Inferior parietal cortex (tissue), 1 donor: ENCODE results near the gene FEM1B.
A peak's percentile ranks its signal among the peaks of the same experiment; 100 is the strongest.

Experiments
- DNase-seq: peaks from one replicate; pipeline ENCODE4 v3.0.0-alpha.2; 2016; ENCODE audit errors: extremely low spot score

The FEM1B gene

DNA sequence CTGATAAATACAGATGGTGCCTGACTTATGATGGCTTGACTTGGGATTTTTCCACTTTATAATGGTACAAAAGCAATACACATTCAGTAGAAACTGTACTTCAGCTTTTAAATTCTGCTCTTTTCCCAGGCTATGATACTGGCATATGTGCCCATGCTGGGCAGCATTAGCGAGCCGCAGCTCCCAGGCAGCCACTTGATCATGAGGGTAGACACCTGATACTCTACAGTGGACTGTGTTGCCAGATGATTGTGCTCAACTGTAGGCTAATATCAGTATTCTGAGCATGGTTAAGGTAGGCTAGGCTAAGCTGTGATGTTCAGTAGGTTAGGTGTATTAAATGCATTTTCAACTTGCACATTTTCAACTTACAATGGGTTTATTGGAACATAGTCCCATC lies 17.7 kb upstream of the FEM1B start:
- no peak for DNase-seq

DNA sequence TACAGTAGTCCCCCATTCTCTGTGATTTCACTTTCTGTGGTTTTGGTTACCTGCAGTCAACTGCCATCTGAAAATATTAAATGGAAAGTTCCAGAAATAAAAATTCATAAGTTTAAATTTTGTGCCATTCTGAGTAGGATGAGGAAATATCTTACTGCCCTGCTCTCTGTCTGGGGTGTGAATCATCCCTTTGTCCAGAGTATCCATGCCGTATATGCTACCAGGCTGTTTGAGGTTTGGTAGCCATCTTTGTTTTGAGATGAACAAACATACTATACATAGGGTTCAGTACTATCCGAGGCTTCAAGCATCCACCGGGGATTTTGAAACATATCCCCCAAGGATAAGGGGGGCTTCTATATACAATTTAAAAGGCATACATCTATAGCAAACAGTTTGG lies 16.3 kb upstream of the FEM1B start:
- no peak for DNase-seq

- DNase-seq = no peak
These were observed 15.6 kb upstream of the FEM1B start for GRCh38 chr15:68261980-68262379.

DNA sequence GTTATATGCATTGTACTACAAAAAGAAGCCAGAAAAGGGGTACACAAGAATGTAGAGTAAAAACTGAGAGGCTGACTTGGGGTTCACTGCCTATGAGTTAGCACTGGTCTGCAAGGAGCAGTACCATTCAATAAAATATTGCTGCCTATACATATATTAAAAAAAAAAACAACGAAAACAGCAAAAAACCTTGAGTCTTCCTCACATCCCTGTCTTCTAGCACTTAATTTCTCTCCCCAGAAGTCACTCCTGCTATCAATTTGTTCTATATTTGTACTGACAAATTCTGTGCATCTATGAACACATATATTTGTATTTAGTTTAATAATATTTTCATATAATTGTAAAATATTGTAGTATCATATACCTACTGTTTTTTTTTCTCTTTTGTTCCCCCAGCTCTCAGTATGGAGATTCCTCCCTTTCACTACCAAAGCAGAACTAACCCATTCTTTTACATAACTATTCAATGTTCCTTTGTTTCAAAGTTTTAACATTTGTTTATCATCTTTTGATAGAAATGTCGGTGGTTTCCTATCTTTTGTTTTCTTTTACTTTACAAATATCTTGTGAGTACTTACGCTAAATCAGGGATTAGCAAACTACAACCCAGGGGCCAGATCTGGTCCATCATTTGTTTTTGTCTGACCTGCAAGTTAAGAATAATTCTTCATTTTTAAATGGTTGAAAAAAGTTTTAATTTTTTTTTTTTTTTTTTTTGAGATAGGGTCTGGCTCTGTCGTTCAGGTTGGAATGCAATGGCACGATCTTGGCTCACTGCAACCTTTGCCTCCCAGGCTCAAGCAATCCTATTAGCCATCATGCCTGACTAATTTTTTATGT lies 14.8 kb upstream of the FEM1B start:
- no peak for DNase-seq

DNA sequence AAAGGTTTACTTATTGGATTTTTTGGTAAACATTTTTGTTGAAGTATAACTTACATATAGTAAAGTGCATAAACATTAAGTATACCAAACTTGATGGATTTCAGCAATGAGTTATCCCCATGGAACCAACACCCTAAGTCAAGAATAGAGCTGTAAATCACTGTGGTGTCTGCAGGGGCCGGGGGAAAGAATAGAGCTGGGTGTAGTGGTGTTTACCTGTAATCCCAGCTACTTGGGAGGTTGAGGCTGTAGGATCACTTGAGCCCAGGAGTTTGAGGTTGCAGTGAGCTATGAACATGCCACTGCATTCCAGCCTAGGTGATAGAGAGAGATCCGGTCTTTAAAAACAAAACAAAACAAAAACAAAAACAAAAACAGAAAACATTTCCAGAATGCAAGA lies 13.3 kb upstream of the FEM1B start:
- DNase-seq = no peak

DNA sequence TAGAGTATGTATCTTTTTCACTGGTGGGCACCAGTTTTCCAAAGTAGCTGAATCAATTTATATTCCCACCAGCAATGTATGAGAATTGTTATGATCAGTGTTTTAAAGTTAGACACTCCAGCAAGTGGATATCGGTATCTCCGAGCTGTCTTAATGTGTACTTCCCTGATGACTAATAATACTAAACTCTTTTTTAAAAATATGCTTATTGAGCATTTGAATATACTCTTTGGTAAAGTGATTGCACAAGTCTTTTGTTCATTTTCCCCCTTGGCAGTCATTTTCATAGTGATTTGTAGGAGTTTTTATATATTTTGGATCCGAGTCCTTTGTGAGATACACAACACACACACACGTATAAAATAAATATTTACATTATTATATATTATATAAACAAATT lies 12.5 kb upstream of the FEM1B start:
- no peak for DNase-seq

- no peak for DNase-seq
These were observed 11.9 kb upstream of the FEM1B start for GRCh38 chr15:68265674-68266073.

DNA sequence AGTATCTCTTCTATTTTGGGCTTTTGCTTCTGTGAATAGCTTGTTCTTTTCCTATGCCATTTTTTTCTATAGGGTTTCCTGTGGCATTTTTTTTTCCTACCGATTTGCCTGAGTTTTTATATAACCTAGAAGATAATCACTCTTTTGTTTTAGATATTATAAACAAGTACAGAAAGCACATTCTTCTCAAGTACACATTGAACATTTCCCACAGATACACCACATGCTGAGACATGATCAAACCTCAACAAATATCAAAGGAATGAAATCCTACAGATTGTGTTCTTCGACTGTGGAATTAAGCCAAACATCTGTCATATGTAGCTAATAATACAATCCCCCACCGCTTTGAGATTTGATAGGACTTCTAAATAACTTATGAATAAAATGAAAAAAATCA lies 9.1 kb upstream of the FEM1B start:
- no peak for DNase-seq

- DNase-seq = peak; percentile 63
These were observed 5.6 kb upstream of the FEM1B start for GRCh38 chr15:68271854-68272471.

DNA sequence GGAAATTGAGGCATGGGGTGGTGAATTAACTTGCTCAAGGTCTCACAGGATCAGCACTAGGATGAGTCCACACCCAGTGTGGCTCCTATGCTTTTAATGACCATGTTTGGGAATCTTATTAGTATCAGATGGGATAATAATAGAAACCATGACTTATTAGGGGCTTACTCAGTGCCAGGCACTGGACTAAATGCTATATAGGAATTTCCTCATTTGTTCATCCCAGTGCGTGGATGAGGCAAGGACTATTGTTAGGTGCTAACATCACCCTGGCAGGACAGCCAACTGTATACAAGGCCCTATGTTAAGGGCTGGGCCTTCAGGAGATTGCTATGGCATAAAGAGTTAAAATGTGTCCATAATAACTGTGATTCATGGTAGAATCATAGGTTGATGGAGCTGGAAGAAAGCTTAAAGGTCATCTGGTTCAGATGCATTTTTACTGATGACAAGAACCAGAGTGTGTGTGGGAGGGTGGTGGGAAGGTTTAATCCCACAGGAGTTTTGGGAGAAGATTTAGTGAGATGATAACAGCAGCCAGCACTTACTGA lies 4.7 kb upstream of the FEM1B start:
- no peak for DNase-seq

- no peak for DNase-seq
These were observed 3.2 kb upstream of the FEM1B start for GRCh38 chr15:68274201-68274848.

DNA sequence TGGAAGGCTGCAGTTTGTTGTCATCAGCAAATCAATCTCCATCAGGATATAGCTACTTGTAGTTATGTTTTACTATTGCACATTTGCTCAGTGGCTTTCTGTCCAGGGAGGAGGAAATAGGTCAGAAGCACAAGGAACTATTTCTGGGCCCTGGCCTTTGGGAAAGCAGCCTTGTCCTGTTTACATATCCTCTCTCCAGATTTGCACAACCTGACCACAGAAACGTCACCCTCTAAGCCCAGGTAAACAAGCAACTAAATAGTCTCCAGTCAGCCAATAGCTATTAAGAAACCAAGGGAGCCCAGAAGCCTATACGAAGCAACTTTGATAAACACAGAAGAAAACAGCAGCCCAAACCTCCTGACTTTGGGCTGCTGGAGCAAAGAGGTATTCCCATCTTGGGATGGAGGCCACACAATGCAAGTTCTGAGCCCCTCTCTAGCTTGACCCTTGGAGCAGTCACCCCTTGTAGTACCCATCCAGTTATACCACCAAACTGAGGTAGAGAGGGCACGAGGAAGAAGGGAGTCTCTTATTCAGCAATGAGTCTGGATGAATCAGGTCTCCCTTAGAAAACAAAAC lies 2.3 kb upstream of the FEM1B start:
- DNase-seq = no peak

- DNase-seq = no peak
These were observed 877 bp upstream of the FEM1B start for GRCh38 chr15:68276668-68277067.

GRCh38 chr15:68277131-68277602 lies 378 bp upstream of the FEM1B start:
- peak; percentile 68 for DNase-seq

DNA sequence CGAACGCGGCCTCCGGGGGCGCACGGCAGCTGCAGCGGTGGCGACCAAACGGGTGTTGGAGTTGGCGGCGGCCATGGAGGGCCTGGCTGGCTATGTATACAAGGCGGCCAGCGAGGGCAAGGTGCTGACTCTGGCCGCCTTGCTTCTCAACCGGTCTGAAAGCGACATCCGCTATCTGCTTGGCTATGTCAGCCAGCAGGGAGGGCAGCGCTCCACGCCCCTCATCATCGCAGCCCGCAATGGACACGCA lies 725 bp downstream of the FEM1B start:
- no peak for DNase-seq

DNA sequence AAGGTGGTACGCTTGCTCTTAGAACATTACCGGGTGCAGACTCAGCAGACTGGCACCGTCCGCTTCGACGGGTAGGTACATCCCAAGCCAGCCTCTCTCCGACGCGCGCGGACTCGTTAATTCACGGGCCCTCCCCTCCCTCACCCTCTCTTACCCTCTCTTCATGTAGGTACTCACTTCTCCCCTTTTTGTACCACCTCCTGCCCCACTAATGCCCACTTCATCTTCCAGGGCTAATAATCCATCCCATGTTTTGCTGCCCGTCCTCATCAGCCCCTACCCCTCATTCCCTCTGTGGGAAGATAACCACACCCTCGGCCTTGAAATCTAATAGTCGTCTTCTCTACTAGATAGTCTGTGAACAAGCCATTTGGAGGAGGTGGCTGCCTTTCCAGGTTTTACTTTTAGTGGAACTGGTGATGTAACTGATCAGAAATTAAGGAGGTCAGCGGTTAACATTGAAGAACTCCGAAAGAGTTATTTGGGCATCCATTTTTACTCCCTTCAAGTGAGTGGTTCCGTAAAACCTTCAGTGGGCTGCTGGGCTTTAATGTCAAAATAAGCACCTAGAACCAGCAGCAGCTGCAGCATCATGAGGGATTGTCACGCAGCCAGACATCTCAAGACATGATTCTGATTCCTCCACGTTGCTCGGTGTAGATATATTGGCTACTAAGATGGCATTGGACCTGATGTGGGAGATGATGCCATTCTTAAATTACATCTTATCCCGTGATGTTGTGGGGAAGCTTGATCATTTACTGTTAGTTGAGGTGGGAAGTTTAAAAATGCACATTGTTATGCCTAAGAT lies 1.3 kb downstream of the FEM1B start:
- DNase-seq = no peak

DNA sequence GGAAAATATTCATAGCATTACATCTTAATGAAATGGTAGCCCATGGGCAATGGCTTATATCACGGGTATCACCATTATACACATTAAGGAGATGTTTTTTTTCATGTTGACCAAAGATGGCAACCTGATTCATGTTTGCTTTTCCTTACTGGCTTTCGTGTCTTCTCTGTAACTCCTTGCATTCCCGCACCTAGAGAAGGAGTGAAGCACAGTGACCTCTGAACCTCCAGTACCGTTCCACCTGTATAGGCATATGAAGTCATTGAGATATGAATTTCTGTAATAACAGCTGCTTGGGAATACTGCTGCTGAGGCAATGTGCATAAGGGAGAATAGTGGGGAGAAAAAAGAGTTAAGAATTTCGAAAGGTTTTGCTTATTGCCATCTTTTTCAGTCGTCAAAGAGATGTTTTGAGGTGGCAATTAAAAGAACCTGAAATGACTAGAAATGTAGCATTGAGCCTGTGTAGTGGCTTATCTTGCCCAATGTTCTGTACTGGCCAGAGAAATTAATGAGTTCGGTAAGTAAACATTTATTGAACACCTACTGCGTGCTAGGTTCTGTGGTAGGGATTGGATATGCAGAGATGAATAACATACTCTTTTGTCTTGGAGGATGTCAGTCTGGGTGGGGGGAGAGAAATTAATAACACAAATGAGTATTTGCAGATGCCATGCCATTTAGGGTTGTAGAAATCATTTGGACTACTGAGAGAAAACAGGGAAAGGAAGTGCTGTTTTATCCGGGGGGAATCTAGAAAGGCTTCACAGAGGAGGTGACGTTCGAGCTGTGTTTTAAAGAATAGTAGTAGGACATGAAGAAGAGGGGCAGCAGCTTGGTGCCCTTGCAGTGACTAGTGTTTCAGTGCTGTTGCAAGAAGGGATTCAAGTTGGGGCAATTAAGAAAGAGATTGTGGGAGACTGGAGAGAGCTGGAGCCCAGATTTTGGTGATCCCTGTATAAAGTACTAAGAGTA lies 2.5 kb downstream of the FEM1B start:
- no peak for DNase-seq

DNA sequence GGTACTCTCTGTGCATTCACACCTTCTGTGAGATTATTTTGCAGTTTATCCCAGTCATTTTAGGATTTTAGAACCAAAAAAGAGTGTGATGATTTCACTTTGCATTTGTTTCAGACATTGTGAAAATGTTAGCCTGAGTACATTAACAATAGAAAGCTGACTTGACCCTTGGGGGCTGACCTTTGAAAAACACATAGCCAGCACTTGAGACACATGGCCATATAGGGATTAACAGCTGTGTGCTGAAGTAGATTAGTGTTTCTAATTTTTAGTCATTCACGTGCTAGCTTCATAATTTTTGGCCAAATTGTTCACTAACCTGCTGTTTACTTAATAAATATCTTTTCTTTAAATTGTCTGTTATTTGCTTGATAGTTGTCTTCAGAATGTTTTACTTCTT lies 3.5 kb downstream of the FEM1B start:
- DNase-seq = no peak

- DNase-seq = no peak
These were observed 5.9 kb downstream of the FEM1B start for GRCh38 chr15:68283401-68283800.

DNA sequence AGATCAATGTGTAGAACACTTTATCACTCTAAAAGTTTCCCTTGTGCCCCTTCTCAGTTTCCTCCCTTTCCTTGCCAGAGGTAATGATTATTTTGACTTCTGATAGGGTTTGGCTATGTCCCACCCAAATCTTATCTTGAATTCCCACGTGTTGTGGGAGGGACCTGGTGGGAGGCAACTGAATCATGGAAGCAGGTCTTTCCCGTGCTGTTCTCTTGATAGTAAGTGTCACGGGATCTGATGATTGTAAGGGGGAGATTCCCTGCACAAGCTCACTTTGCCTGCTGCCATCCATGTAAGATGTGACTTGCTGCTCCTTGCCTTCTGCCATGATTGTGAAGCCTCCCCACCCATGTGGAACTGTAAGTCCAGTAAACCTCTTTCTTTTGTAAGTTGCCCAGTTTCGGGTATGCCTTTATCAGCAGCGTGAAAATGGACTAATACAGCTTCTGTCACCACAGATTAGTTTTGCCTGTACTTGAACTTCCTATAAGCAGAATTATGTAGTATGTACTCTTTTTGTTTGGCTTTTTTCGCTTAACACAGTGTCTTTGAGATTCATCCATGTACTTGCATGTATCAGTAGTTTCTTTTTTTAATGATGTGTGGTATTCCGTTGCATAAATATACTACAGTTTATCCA lies 7.2 kb downstream of the FEM1B start:
- DNase-seq = no peak
